ENCODE results near the gene MYBL2. TPM values are rescaled to one million over a fixed set of nuclear protein-coding genes. Genes with fewer than 3 reads are reported as not detected.

The MYBL2 gene
- polyA plus RNA-seq, 1 of the 3 experiments (the other 2 are of a cell fraction), result 9.7 TPM

DNA sequence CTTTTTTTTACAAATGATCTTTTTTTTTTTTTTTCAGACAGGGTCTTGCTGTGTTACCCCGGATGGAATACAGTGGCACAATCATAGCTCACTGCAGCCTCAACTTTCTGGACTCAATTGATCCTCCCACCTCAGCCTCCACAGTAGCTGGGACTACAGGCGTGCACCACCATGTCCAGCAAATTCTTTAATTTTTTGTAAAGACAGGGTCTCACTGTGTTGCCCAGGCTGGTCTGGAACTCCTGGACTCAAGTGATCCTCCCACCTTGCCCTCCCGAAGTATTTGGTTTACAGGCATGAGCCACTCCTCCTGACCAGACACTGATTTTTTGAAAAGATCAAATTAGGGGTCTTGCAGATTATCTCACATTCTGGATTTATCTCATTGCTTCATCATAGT lies 11.0 kb upstream of the MYBL2 start:
- TF ChIP-seq GABPA (IDR thresholded peaks at IDR 0.05; ENCODE audit: low read depth) (no peak), USF1 (IDR thresholded peaks at IDR 0.05; ENCODE audit: borderline replicate concordance, low read depth) (no peak), MXI1 (IDR thresholded peaks at IDR 0.05; ENCODE audit: low read depth, low read length) (no peak), EZH2phosphoT487 (IDR thresholded peaks at IDR 0.05; ENCODE audit: borderline replicate concordance, low read depth) (no peak), FOXM1 (IDR thresholded peaks at IDR 0.05; ENCODE audit: low read depth) (no peak), TEAD4 (IDR thresholded peaks at IDR 0.05; ENCODE audit: borderline replicate concordance, insufficient read depth) (no peak), TAF1 (IDR thresholded peaks at IDR 0.05; ENCODE audit: borderline replicate concordance, low read depth, low read length) (no peak), RFX5 (IDR thresholded peaks at IDR 0.05; ENCODE audit: low read length) (no peak), RXRA (IDR thresholded peaks at IDR 0.05; ENCODE audit: borderline replicate concordance, low read depth) (no peak), RCOR1 (IDR thresholded peaks at IDR 0.05; ENCODE audit: low read length) (no peak), TCF12 (IDR thresholded peaks at IDR 0.05) (no peak), JUND (IDR thresholded peaks at IDR 0.05) (no peak), RAD21 (IDR thresholded peaks at IDR 0.05; ENCODE audit: low read length) (no peak)
- TF ChIP-seq, protein P1, sequence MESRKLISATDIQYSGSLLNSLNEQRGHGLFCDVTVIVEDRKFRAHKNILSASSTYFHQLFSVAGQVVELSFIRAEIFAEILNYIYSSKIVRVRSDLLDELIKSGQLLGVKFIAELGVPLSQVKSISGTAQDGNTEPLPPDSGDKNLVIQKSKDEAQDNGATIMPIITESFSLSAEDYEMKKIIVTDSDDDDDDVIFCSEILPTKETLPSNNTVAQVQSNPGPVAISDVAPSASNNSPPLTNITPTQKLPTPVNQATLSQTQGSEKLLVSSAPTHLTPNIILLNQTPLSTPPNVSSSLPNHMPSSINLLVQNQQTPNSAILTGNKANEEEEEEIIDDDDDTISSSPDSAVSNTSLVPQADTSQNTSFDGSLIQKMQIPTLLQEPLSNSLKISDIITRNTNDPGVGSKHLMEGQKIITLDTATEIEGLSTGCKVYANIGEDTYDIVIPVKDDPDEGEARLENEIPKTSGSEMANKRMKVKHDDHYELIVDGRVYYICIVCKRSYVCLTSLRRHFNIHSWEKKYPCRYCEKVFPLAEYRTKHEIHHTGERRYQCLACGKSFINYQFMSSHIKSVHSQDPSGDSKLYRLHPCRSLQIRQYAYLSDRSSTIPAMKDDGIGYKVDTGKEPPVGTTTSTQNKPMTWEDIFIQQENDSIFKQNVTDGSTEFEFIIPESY (IDR thresholded peaks at IDR 0.05; ENCODE audit: borderline replicate concordance, low read depth), result no peak
- TF ChIP-seq, protein P2, sequence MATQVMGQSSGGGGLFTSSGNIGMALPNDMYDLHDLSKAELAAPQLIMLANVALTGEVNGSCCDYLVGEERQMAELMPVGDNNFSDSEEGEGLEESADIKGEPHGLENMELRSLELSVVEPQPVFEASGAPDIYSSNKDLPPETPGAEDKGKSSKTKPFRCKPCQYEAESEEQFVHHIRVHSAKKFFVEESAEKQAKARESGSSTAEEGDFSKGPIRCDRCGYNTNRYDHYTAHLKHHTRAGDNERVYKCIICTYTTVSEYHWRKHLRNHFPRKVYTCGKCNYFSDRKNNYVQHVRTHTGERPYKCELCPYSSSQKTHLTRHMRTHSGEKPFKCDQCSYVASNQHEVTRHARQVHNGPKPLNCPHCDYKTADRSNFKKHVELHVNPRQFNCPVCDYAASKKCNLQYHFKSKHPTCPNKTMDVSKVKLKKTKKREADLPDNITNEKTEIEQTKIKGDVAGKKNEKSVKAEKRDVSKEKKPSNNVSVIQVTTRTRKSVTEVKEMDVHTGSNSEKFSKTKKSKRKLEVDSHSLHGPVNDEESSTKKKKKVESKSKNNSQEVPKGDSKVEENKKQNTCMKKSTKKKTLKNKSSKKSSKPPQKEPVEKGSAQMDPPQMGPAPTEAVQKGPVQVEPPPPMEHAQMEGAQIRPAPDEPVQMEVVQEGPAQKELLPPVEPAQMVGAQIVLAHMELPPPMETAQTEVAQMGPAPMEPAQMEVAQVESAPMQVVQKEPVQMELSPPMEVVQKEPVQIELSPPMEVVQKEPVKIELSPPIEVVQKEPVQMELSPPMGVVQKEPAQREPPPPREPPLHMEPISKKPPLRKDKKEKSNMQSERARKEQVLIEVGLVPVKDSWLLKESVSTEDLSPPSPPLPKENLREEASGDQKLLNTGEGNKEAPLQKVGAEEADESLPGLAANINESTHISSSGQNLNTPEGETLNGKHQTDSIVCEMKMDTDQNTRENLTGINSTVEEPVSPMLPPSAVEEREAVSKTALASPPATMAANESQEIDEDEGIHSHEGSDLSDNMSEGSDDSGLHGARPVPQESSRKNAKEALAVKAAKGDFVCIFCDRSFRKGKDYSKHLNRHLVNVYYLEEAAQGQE (IDR thresholded peaks at IDR 0.05; ENCODE audit: low read depth, low read length), result no peak
- TF ChIP-seq, protein P3, sequence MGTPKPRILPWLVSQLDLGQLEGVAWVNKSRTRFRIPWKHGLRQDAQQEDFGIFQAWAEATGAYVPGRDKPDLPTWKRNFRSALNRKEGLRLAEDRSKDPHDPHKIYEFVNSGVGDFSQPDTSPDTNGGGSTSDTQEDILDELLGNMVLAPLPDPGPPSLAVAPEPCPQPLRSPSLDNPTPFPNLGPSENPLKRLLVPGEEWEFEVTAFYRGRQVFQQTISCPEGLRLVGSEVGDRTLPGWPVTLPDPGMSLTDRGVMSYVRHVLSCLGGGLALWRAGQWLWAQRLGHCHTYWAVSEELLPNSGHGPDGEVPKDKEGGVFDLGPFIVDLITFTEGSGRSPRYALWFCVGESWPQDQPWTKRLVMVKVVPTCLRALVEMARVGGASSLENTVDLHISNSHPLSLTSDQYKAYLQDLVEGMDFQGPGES (IDR thresholded peaks at IDR 0.05; ENCODE audit: low read depth, low read length), result no peak
- TF ChIP-seq, protein P4, sequence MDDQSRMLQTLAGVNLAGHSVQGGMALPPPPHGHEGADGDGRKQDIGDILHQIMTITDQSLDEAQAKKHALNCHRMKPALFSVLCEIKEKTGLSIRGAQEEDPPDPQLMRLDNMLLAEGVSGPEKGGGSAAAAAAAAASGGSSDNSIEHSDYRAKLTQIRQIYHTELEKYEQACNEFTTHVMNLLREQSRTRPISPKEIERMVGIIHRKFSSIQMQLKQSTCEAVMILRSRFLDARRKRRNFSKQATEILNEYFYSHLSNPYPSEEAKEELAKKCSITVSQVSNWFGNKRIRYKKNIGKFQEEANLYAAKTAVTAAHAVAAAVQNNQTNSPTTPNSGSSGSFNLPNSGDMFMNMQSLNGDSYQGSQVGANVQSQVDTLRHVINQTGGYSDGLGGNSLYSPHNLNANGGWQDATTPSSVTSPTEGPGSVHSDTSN (IDR thresholded peaks at IDR 0.05), result no peak
- Histone ChIP-seq H3K36me3 (replicated peaks in 1 of 2; ENCODE audit: control insufficient read depth in 1 of 2, insufficient read depth in 2 of 2, low read length in 1 of 2) (no peaks in the 10 kb centered on the region), H2AFZ (ENCODE audit: low read depth) (no peak overlapping the region), H3K27ac (ENCODE audit: low read depth in 2 of 2, low read length in 1 of 2) (no peak overlapping the region), H4K20me1 (ENCODE audit: insufficient read depth) (no peaks in the 10 kb centered on the region), H3K4me2 (no peak overlapping the region), H3K79me2 (ENCODE audit: insufficient read depth) (no peaks in the 10 kb centered on the region), H3K4me1 (ENCODE audit: control insufficient read depth in 1 of 2, insufficient read depth in 2 of 2, low read depth in 1 of 2, low read length in 1 of 2) (peaks cover 0 to 6% of the 10 kb centered on the region in 2 experiments; a peak in 1 of 4 replicates), H3K4me3 (ENCODE audit: low read depth in 2 of 2, low read length in 1 of 2) (no peak overlapping the region), H3K9me3 (no peaks in the 10 kb centered on the region), H3F3A (replicated peaks; ENCODE audit: insufficient read depth) (no peaks in the 10 kb centered on the region), H3K27me3 (ENCODE audit: insufficient read depth) (no peaks in the 10 kb centered on the region), H3K9ac (no peak overlapping the region), H3K9me2 (no peaks in the 10 kb centered on the region)
- ChIA-PET CTCF (interaction anchor here (1.0 to 1.1 kb wide), 2 partner anchors 12 to 36 kb away, joined by 3 to 4 read pairs; no protein-coding TSS in a partner anchor), POLR2A (no interaction called here)
- DNase-seq, result no peak
- 63% methylated on average over 3 of the region's 3 CpGs for WGBS (ENCODE audit: low lambda C conversion rate)

All from SK-N-SH (cell line).